Astrocyte (in vitro differentiated cells and primary cell): ENCODE measurements around the gene EIF2S3B. TPM values are rescaled to one million over a fixed set of nuclear protein-coding genes. Genes with fewer than 3 reads are reported as not detected.

Experiments
- DNase-seq: peaks from one replicate; pipeline ENCODE4 v3.0.0-alpha.2; 2010; ENCODE audit warnings: low read depth
- FAIRE-seq: peaks from 2 replicates; lab custom pipeline; 2011; peaks lifted over from hg19 to GRCh38; lab: Jason Lieb, UNC
- H2AFZ ChIP-seq: 2 replicates; pipeline ENCODE4 v1.6.0; 2012; ENCODE audit warnings: low read depth, low read length, inconsistent platforms
- H3K27ac ChIP-seq: 2 replicates; pipeline ENCODE4 v1.5.1; 2011; ENCODE audit warnings: low read depth, low read length, inconsistent platforms
- H3K27me3 ChIP-seq: 2 replicates; pipeline ENCODE4 v1.6.0; 2011; ENCODE audit warnings: low read length, inconsistent platforms; ENCODE audit not compliant: insufficient read depth
- H3K36me3 ChIP-seq: 2 replicates; pipeline ENCODE4 v1.5.1; 2011; ENCODE audit warnings: low read length, inconsistent platforms; ENCODE audit not compliant: insufficient read depth
- H3K4me1 ChIP-seq: 2 replicates; pipeline ENCODE4 v1.5.1; 2011; ENCODE audit warnings: low read length, inconsistent platforms; ENCODE audit not compliant: insufficient read depth
- H3K4me2 ChIP-seq: 2 replicates; pipeline ENCODE4 v1.6.0; 2012; ENCODE audit warnings: low read length, inconsistent platforms
- H3K4me3 ChIP-seq: 2 replicates; pipeline ENCODE4 v1.5.1; 2011; ENCODE audit warnings: low read depth, mild to moderate bottlenecking, low read length, inconsistent platforms; ENCODE audit not compliant: insufficient read depth
- H3K79me2 ChIP-seq: 2 replicates; pipeline ENCODE4 v1.6.0; 2012; ENCODE audit warnings: mild to moderate bottlenecking, low read length, inconsistent platforms; ENCODE audit not compliant: insufficient read depth
- H3K9ac ChIP-seq: 2 replicates; pipeline ENCODE4 v1.6.0; 2012; ENCODE audit warnings: mild to moderate bottlenecking, low read length, inconsistent platforms
- H3K9me3 ChIP-seq: 2 replicates; pipeline ENCODE4 v1.5.1; 2012; ENCODE audit warnings: low read depth, mild to moderate bottlenecking, low read length, inconsistent platforms; ENCODE audit not compliant: insufficient read depth
- H4K20me1 ChIP-seq: 2 replicates; pipeline ENCODE4 v1.6.0; 2012; ENCODE audit warnings: low read length, inconsistent platforms; ENCODE audit not compliant: insufficient read depth
- H3K27ac Mint-ChIP-seq: one replicate; pipeline ENCODE4 v1.8.0; 2021; ENCODE audit warnings: mild to moderate bottlenecking, mixed read lengths; ENCODE audit not compliant: unreplicated experiment
- H3K27me3 Mint-ChIP-seq: one replicate; pipeline ENCODE4 v1.8.0; 2021; ENCODE audit warnings: low read depth, mixed read lengths; ENCODE audit not compliant: unreplicated experiment
- H3K36me3 Mint-ChIP-seq: one replicate; pipeline ENCODE4 v1.8.0; 2021; ENCODE audit warnings: low read depth, mixed read lengths; ENCODE audit not compliant: unreplicated experiment
- H3K4me1 Mint-ChIP-seq: one replicate; pipeline ENCODE4 v1.8.0; 2021; ENCODE audit warnings: low read depth, mixed read lengths; ENCODE audit not compliant: unreplicated experiment
- H3K4me3 Mint-ChIP-seq: one replicate; pipeline ENCODE4 v1.8.0; 2021; ENCODE audit warnings: mild to moderate bottlenecking, moderate library complexity, mixed read lengths; ENCODE audit not compliant: unreplicated experiment
- H3K9me3 Mint-ChIP-seq: one replicate; pipeline ENCODE4 v1.8.0; 2021; ENCODE audit warnings: mild to moderate bottlenecking, mixed read lengths; ENCODE audit not compliant: unreplicated experiment
- EZH2 ChIP-seq: IDR thresholded peaks from 2 replicates; pipeline ENCODE4 v1.6.1; 2012; ENCODE audit warnings: mild to moderate bottlenecking, low read length, inconsistent platforms; ENCODE audit not compliant: insufficient read depth
- total RNA-seq: library from RNA; stranded (reverse); gene quantifications from 2 replicates; pipeline ENCODE4 v1.2.1, GENCODE V29; 2021
- TF ChIP-seq, protein P1 (sequence below): IDR thresholded peaks from 2 replicates; pipeline ENCODE4 v1.5.1; 2011; ENCODE audit warnings: low read depth, mild to moderate bottlenecking, inconsistent platforms, low read length, moderate library complexity; ENCODE audit not compliant: insufficient read depth

EIF2S3B gene
- total RNA-seq, 1 donor from 2014 or later, result 5.4 TPM

GRCh38 chr12:10512798-10513197, 7.1 kb downstream of the EIF2S3B start:
- H3K9me3 ChIP-seq, result no peaks in the 10 kb centered on the region
- H4K20me1 ChIP-seq, result no peaks in the 10 kb centered on the region
- H2AFZ ChIP-seq, result no peak overlapping the region
- H3K4me3 Mint-ChIP-seq, result no peak overlapping the region
- FAIRE-seq (no peak), DNase-seq (no peak)
- no peak overlapping the region for H3K27ac ChIP-seq
- no peaks in the 10 kb centered on the region for H3K36me3 Mint-ChIP-seq
- TF ChIP-seq EZH2, result no peak
- TF ChIP-seq, protein P1, sequence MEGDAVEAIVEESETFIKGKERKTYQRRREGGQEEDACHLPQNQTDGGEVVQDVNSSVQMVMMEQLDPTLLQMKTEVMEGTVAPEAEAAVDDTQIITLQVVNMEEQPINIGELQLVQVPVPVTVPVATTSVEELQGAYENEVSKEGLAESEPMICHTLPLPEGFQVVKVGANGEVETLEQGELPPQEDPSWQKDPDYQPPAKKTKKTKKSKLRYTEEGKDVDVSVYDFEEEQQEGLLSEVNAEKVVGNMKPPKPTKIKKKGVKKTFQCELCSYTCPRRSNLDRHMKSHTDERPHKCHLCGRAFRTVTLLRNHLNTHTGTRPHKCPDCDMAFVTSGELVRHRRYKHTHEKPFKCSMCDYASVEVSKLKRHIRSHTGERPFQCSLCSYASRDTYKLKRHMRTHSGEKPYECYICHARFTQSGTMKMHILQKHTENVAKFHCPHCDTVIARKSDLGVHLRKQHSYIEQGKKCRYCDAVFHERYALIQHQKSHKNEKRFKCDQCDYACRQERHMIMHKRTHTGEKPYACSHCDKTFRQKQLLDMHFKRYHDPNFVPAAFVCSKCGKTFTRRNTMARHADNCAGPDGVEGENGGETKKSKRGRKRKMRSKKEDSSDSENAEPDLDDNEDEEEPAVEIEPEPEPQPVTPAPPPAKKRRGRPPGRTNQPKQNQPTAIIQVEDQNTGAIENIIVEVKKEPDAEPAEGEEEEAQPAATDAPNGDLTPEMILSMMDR, result no peak
- H3K27me3 Mint-ChIP-seq, result no peaks in the 10 kb centered on the region
- no peaks in the 10 kb centered on the region for H3K4me1 Mint-ChIP-seq
- no peaks in the 10 kb centered on the region for H3K27me3 ChIP-seq
- H3K9ac ChIP-seq, result no peak overlapping the region
- H3K27ac Mint-ChIP-seq, result no peak overlapping the region
- H3K79me2 ChIP-seq, result no peaks in the 10 kb centered on the region
- no peaks in the 10 kb centered on the region for H3K4me1 ChIP-seq
- no peak overlapping the region for H3K4me3 ChIP-seq
- H3K36me3 ChIP-seq, result no peaks in the 10 kb centered on the region
- H3K9me3 Mint-ChIP-seq, result no peaks in the 10 kb centered on the region
- H3K4me2 ChIP-seq, result no peak overlapping the region

GRCh38 chr12:10521555-10521954, 15.9 kb downstream of the EIF2S3B start:
- no peak overlapping the region for H3K4me3 ChIP-seq
- H3K36me3 ChIP-seq, result no peaks in the 10 kb centered on the region
- no peak overlapping the region for H3K9ac ChIP-seq
- DNase-seq (no peak), FAIRE-seq (no peak)
- no peak overlapping the region for H3K4me2 ChIP-seq
- H2AFZ ChIP-seq, result no peak overlapping the region
- Mint-ChIP-seq H3K27ac (no peak overlapping the region), H3K4me3 (no peak overlapping the region), H3K4me1 (no peaks in the 10 kb centered on the region), H3K27me3 (no peaks in the 10 kb centered on the region), H3K36me3 (no peaks in the 10 kb centered on the region), H3K9me3 (no peaks in the 10 kb centered on the region)
- no peaks in the 10 kb centered on the region for H3K4me1 ChIP-seq
- H3K79me2 ChIP-seq, result no peaks in the 10 kb centered on the region
- no peak overlapping the region for H3K27ac ChIP-seq
- TF ChIP-seq EZH2, result no peak
- TF ChIP-seq, protein P1, result no peak
- no peaks in the 10 kb centered on the region for H4K20me1 ChIP-seq
- H3K9me3 ChIP-seq, result no peaks in the 10 kb centered on the region
- no peaks in the 10 kb centered on the region for H3K27me3 ChIP-seq

GRCh38 chr12:10528174-10528953, 22.7 kb downstream of the EIF2S3B start:
- Histone ChIP-seq H3K4me1 (no peaks in the 10 kb centered on the region), H2AFZ (no peak overlapping the region), H3K27ac (no peak overlapping the region), H3K4me2 (no peak overlapping the region), H3K4me3 (no peak overlapping the region), H4K20me1 (no peaks in the 10 kb centered on the region), H3K9ac (no peak overlapping the region), H3K79me2 (no peaks in the 10 kb centered on the region), H3K27me3 (no peaks in the 10 kb centered on the region), H3K36me3 (no peaks in the 10 kb centered on the region), H3K9me3 (no peaks in the 10 kb centered on the region)
- H3K27me3 Mint-ChIP-seq, result no peaks in the 10 kb centered on the region
- TF ChIP-seq EZH2, result no peak
- TF ChIP-seq, protein P1, result no peak
- H3K4me1 Mint-ChIP-seq, result no peaks in the 10 kb centered on the region
- DNase-seq, result no peak
- no peaks in the 10 kb centered on the region for H3K9me3 Mint-ChIP-seq
- H3K4me3 Mint-ChIP-seq, result no peak overlapping the region
- no peaks in the 10 kb centered on the region for H3K36me3 Mint-ChIP-seq
- no peak for FAIRE-seq
- no peak overlapping the region for H3K27ac Mint-ChIP-seq
